ENCODE measurements around the gene AJUBA. TPM values are rescaled to one million over a fixed set of nuclear protein-coding genes. Genes with fewer than 3 reads are reported as not detected.

The AJUBA gene
- total RNA-seq, 1 donor: 14.6 TPM

GRCh38 chr14:22979748-22980392 lies 2.5 kb downstream of the AJUBA start:
- no peak for DNase-seq (ENCODE audit: low read depth)
- TF ChIP-seq, protein P1, sequence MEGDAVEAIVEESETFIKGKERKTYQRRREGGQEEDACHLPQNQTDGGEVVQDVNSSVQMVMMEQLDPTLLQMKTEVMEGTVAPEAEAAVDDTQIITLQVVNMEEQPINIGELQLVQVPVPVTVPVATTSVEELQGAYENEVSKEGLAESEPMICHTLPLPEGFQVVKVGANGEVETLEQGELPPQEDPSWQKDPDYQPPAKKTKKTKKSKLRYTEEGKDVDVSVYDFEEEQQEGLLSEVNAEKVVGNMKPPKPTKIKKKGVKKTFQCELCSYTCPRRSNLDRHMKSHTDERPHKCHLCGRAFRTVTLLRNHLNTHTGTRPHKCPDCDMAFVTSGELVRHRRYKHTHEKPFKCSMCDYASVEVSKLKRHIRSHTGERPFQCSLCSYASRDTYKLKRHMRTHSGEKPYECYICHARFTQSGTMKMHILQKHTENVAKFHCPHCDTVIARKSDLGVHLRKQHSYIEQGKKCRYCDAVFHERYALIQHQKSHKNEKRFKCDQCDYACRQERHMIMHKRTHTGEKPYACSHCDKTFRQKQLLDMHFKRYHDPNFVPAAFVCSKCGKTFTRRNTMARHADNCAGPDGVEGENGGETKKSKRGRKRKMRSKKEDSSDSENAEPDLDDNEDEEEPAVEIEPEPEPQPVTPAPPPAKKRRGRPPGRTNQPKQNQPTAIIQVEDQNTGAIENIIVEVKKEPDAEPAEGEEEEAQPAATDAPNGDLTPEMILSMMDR (IDR thresholded peaks at IDR 0.05; ENCODE audit: insufficient read depth, low read length): no peak
- H3K4me3 ChIP-seq (ENCODE audit: low read depth, low read length): peak overlapping the region; percentile 95

- TF ChIP-seq, protein P1 (IDR thresholded peaks at IDR 0.05; ENCODE audit: insufficient read depth, low read length): no peak
- DNase-seq (ENCODE audit: low read depth): no peak
- peak overlapping the region; percentile 95 for H3K4me3 ChIP-seq (ENCODE audit: low read depth, low read length)
These were observed 3.2 kb downstream of the AJUBA start for GRCh38 chr14:22978981-22979671.

GRCh38 chr14:22978487-22978837 lies 3.9 kb downstream of the AJUBA start:
- DNase-seq (ENCODE audit: low read depth): no peak
- TF ChIP-seq, protein P1 (IDR thresholded peaks at IDR 0.05; ENCODE audit: insufficient read depth, low read length): no peak
- peak overlapping the region; percentile 28 for H3K4me3 ChIP-seq (ENCODE audit: low read depth, low read length)

- DNase-seq (ENCODE audit: low read depth): peak; percentile 84
- H3K4me3 ChIP-seq (ENCODE audit: low read depth, low read length): peak overlapping the region; percentile 28
- TF ChIP-seq, protein P1 (IDR thresholded peaks at IDR 0.05; ENCODE audit: insufficient read depth, low read length): no peak
These were observed 4.5 kb downstream of the AJUBA start for GRCh38 chr14:22977684-22978486.

DNA sequence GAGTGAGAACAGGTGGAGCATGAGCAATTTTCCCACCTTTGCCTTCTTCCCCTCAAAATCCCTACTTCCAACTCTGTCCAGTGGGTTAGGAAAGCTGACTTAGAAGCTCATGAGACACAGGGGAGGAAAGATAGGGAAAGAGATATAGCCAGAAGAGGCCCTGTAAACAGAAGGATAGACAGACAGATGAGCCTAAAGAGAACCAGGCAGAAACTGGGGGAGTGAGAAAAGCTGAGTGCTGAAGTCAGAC lies 5.0 kb downstream of the AJUBA start:
- no peak for DNase-seq (ENCODE audit: low read depth)
- no peak overlapping the region for H3K4me3 ChIP-seq (ENCODE audit: low read depth, low read length)
- TF ChIP-seq, protein P1 (IDR thresholded peaks at IDR 0.05; ENCODE audit: insufficient read depth, low read length): no peak

DNA sequence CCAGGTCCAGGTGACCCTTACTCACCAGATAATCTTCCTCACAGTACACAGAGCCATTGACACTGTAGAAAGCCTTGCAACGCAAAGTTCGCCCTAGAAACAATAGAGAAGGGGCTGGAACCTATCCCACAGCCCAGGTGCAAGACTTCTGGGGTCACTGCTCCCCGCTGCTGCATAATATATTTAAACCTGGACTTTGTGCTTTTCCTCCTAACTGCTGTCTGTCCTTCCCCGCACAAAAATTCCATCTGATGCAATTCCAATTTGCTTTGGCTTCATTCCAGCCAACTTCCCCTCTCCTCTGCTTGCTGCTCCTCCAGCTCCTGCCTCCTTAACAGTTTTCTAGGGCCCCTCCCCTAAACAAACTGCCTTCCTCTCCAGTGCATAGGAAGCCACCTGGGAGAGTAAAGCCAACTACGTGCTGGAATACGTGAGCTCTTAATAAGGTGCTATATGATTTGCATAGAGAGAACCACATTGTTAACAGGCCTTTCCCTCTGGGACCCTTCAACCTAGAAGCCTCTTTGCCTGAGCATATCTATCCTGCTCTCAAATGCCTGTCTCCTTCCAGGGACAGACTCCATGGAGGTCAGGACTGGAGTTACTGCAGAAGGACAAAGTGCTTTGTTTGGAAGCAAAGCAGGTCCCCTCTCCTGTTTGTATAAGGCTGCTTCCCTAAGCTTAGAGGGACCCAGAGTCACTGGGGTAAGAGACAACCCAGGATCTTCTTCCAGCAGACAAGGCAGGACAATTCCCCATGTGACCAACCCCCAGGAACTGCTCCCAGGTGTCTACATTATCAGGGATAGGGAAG lies 5.5 kb downstream of the AJUBA start:
- H3K4me3 ChIP-seq (ENCODE audit: low read depth, low read length): no peak overlapping the region
- DNase-seq (ENCODE audit: low read depth): peak; percentile 61
- TF ChIP-seq, protein P1 (IDR thresholded peaks at IDR 0.05; ENCODE audit: insufficient read depth, low read length): no peak
